Iris pigment epithelial cell (primary cell): Measurements from ENCODE around the gene ITIH6.
"Not testable (repeated sequence)": the region's sequence is repeated elsewhere in the genome, so short reads cannot be mapped to it uniquely, and the experiment has no call there.

Source experiments
- DNase-seq: peaks from one replicate; pipeline ENCODE4 v3.0.0-alpha.2; 2011; ENCODE audit warnings: low read depth

ITIH6 gene

GRCh38 chrX:54798137-54798536 lies at the start of gene ITIH6:
ITIH6 (minus strand) TSS chrX:54798255; CDS start chrX:54798210, 45 bp downstream.
- DNase-seq = no peak

- not testable (repeated sequence) for DNase-seq
Measured at GRCh38 chrX:54847700-54848099, 49.6 kb upstream of the ITIH6 start.

GRCh38 chrX:54843050-54843449 lies 45.0 kb upstream of the ITIH6 start:
- no peak for DNase-seq

- no peak for DNase-seq
Measured at GRCh38 chrX:54842607-54843006, 44.6 kb upstream of the ITIH6 start.

GRCh38 chrX:54841184-54841874 lies 43.3 kb upstream of the ITIH6 start:
- DNase-seq = not testable (repeated sequence)

GRCh38 chrX:54838583-54838982 lies 40.5 kb upstream of the ITIH6 start:
- no peak for DNase-seq

GRCh38 chrX:54826598-54826997 lies 28.5 kb upstream of the ITIH6 start:
- DNase-seq = no peak

GRCh38 chrX:54825716-54826438 lies 27.8 kb upstream of the ITIH6 start:
- DNase-seq = no peak

- no peak for DNase-seq
Measured at GRCh38 chrX:54824722-54825121, 26.7 kb upstream of the ITIH6 start.

- DNase-seq = no peak
Measured at GRCh38 chrX:54824195-54824594, 26.1 kb upstream of the ITIH6 start.

- no peak for DNase-seq
Measured at GRCh38 chrX:54821310-54821709, 23.3 kb upstream of the ITIH6 start.

GRCh38 chrX:54820737-54821136 lies 22.7 kb upstream of the ITIH6 start:
- no peak for DNase-seq

GRCh38 chrX:54819201-54819600 lies 21.1 kb upstream of the ITIH6 start:
- DNase-seq = no peak

GRCh38 chrX:54818221-54818620 lies 20.2 kb upstream of the ITIH6 start:
- DNase-seq = no peak

GRCh38 chrX:54817220-54817820 lies 19.3 kb upstream of the ITIH6 start:
- no peak for DNase-seq

- no peak for DNase-seq
Measured at GRCh38 chrX:54812306-54812705, 14.3 kb upstream of the ITIH6 start.

- no peak for DNase-seq
Measured at GRCh38 chrX:54811301-54811885, 13.3 kb upstream of the ITIH6 start.

- DNase-seq = no peak
Measured at GRCh38 chrX:54810532-54810931, 12.5 kb upstream of the ITIH6 start.

- DNase-seq = peak; percentile 90
Measured at GRCh38 chrX:54808605-54809483, 10.8 kb upstream of the ITIH6 start.

- no peak for DNase-seq
Measured at GRCh38 chrX:54808109-54808604, 10.1 kb upstream of the ITIH6 start.

- peak; percentile 33 for DNase-seq
Measured at GRCh38 chrX:54807524-54808108, 9.6 kb upstream of the ITIH6 start, which contains the start of gene MAGED2. MAGED2 (plus strand) TSS chrX:54807745; CDS start chrX:54809332, 1,587 bp downstream.
